HAP-1 (cell line): Measurements from ENCODE around the gene LMOD3.
A peak's percentile ranks its signal among the peaks of the same experiment; 100 is the strongest.

Experiments
- DNase-seq, 2 experiments: peaks; one replicate each; pipeline ENCODE4 v3.0.0-alpha.2; 2016 to 2020; ENCODE audit warnings: low spot score in 2 of 2
- H3K27me3 ChIP-seq: fragments of 250-450 bp; sonication (Bioruptor Pico); 2 replicates; pipeline ENCODE4 v1.5.1; 2020; ENCODE audit warnings: low read depth, mild to moderate bottlenecking, moderate library complexity
- H3K36me3 ChIP-seq: fragments of 250-450 bp; sonication (Bioruptor Pico); replicated peaks from 2 replicates; pipeline ENCODE4 v1.5.1; 2020; ENCODE audit warnings: mild to moderate bottlenecking
- H3K4me1 ChIP-seq: fragments of 250-450 bp; sonication (Bioruptor Pico); 2 replicates; pipeline ENCODE4 v1.5.1; 2020; ENCODE audit warnings: mild to moderate bottlenecking
- H3K4me3 ChIP-seq: fragments of 250-450 bp; sonication (Bioruptor Pico); 2 replicates; pipeline ENCODE4 v1.5.1; 2020; ENCODE audit warnings: mild to moderate bottlenecking, moderate library complexity
- H3K9me3 ChIP-seq: fragments of 250-450 bp; sonication (Bioruptor Pico); 2 replicates; pipeline ENCODE4 v1.5.1; 2020; ENCODE audit warnings: mild to moderate bottlenecking, moderate library complexity
- in situ Hi-C: fragments of 300-500 bp; cut with MboI; formaldehyde crosslinking; loops from 3 replicates; pipeline ENCODE4 v1.14.3; 2020; ENCODE audit warnings: low sequenced_read_pairs, inconsistent platforms, mixed read lengths

LMOD3 gene

GRCh38 chr3:69142797-69143454 lies 20.5 kb upstream of the LMOD3 start:
- Histone ChIP-seq H3K4me3 (no peak overlapping the region), H3K9me3 (no peaks in the 10 kb centered on the region), H3K4me1 (no peaks in the 10 kb centered on the region), H3K27me3 (peaks cover 4% of the 10 kb centered on the region), H3K36me3 (no peaks in the 10 kb centered on the region)
- DNase-seq: no peak
- in situ Hi-C loops: no loop called here

GRCh38 chr3:69142090-69142489 lies 19.7 kb upstream of the LMOD3 start:
- in situ Hi-C loops: no loop called here
- DNase-seq: no peak
- Histone ChIP-seq H3K4me3 (no peak overlapping the region), H3K27me3 (peaks cover 4% of the 10 kb centered on the region), H3K4me1 (no peaks in the 10 kb centered on the region), H3K36me3 (no peaks in the 10 kb centered on the region), H3K9me3 (no peaks in the 10 kb centered on the region)

GRCh38 chr3:69141313-69141712 lies 18.9 kb upstream of the LMOD3 start:
- DNase-seq: no peak
- peaks cover 8% of the 10 kb centered on the region for H3K27me3 ChIP-seq
- H3K4me3 ChIP-seq: no peak overlapping the region
- H3K4me1 ChIP-seq: no peaks in the 10 kb centered on the region
- no peaks in the 10 kb centered on the region for H3K9me3 ChIP-seq
- H3K36me3 ChIP-seq: no peaks in the 10 kb centered on the region
- in situ Hi-C loops: no loop called here

- no peaks in the 10 kb centered on the region for H3K4me1 ChIP-seq
- H3K4me3 ChIP-seq: no peak overlapping the region
- no peaks in the 10 kb centered on the region; the same call in 1 of the 2 replicates for H3K9me3 ChIP-seq
- H3K36me3 ChIP-seq: no peaks in the 10 kb centered on the region
- no peak for DNase-seq
- H3K27me3 ChIP-seq: peaks cover 8% of the 10 kb centered on the region
- in situ Hi-C loops: no loop called here
Measured at GRCh38 chr3:69137412-69137811, 15.0 kb upstream of the LMOD3 start.

- DNase-seq: no peak
- H3K9me3 ChIP-seq: no peaks in the 10 kb centered on the region; the same call in 1 of the 2 replicates
Measured at GRCh38 chr3:69137005-69137404, 14.6 kb upstream of the LMOD3 start.

GRCh38 chr3:69130689-69131088 lies 8.3 kb upstream of the LMOD3 start:
- in situ Hi-C loops: no loop called here
- Histone ChIP-seq H3K9me3 (no peaks in the 10 kb centered on the region; the same call in 1 of the 2 replicates), H3K36me3 (no peaks in the 10 kb centered on the region), H3K4me3 (no peak overlapping the region), H3K4me1 (peaks cover 16% of the 10 kb centered on the region), H3K27me3 (no peaks in the 10 kb centered on the region)
- no peak for DNase-seq

More at GRCh38 chr3:69137005-69137404, 14.6 kb upstream of the LMOD3 start:
- H3K27me3 ChIP-seq: peaks cover 8% of the 10 kb centered on the region
- in situ Hi-C loops: no loop called here
- H3K4me3 ChIP-seq: no peak overlapping the region
- H3K36me3 ChIP-seq: no peaks in the 10 kb centered on the region
- no peaks in the 10 kb centered on the region for H3K4me1 ChIP-seq

- in situ Hi-C loops: no loop called here
- no peak for DNase-seq
- Histone ChIP-seq H3K9me3 (no peaks in the 10 kb centered on the region; the same call in 1 of the 2 replicates), H3K27me3 (no peaks in the 10 kb centered on the region), H3K4me1 (peaks cover 18% of the 10 kb centered on the region), H3K4me3 (no peak overlapping the region), H3K36me3 (no peaks in the 10 kb centered on the region)
Measured at GRCh38 chr3:69129531-69129930, 7.1 kb upstream of the LMOD3 start.

- Histone ChIP-seq H3K27me3 (no peaks in the 10 kb centered on the region), H3K4me1 (peaks cover 18% of the 10 kb centered on the region), H3K9me3 (no peaks in the 10 kb centered on the region; the same call in 1 of the 2 replicates), H3K4me3 (no peak overlapping the region), H3K36me3 (no peaks in the 10 kb centered on the region)
- in situ Hi-C loops: no loop called here
- DNase-seq: no peak
Measured at GRCh38 chr3:69128509-69128908, 6.1 kb upstream of the LMOD3 start.

- H3K4me3 ChIP-seq: no peak overlapping the region
- no peaks in the 10 kb centered on the region for H3K9me3 ChIP-seq
- DNase-seq: no peak
- peaks cover 18% of the 10 kb centered on the region for H3K4me1 ChIP-seq
- H3K27me3 ChIP-seq: no peaks in the 10 kb centered on the region
- in situ Hi-C loops: no loop called here
- H3K36me3 ChIP-seq: no peaks in the 10 kb centered on the region
Measured at GRCh38 chr3:69126999-69127398, 4.6 kb upstream of the LMOD3 start.

- no peak overlapping the region for H3K4me3 ChIP-seq
- H3K4me1 ChIP-seq: peaks cover 18% of the 10 kb centered on the region
- in situ Hi-C loops: no loop called here
- no peaks in the 10 kb centered on the region for H3K9me3 ChIP-seq
- peak in 1 of 2 experiments; percentile 49 for DNase-seq
- H3K27me3 ChIP-seq: no peaks in the 10 kb centered on the region
- H3K36me3 ChIP-seq: no peaks in the 10 kb centered on the region
Measured at GRCh38 chr3:69126216-69126615, 3.8 kb upstream of the LMOD3 start.

- Histone ChIP-seq H3K4me3 (no peak overlapping the region), H3K9me3 (no peaks in the 10 kb centered on the region), H3K36me3 (no peaks in the 10 kb centered on the region), H3K4me1 (peaks cover 15% of the 10 kb centered on the region), H3K27me3 (0 out of 2 replicates have a peak, but pooled peaks cover 3% of the 10 kb centered on the region)
- in situ Hi-C loops: no loop called here
- no peak for DNase-seq
Measured at GRCh38 chr3:69121950-69122349, 445 bp downstream of the LMOD3 start.

- no peak for DNase-seq
- Histone ChIP-seq H3K9me3 (no peaks in the 10 kb centered on the region), H3K4me1 (peaks cover 11% of the 10 kb centered on the region), H3K4me3 (no peak overlapping the region), H3K36me3 (no peaks in the 10 kb centered on the region), H3K27me3 (0 out of 2 replicates have a peak, but pooled peaks cover 3% of the 10 kb centered on the region)
- in situ Hi-C loops: no loop called here
Measured at GRCh38 chr3:69121513-69121912, 882 bp downstream of the LMOD3 start.

- in situ Hi-C loops: no loop called here
- H3K4me3 ChIP-seq: no peak overlapping the region
Measured at GRCh38 chr3:69120879-69121464, 1.4 kb downstream of the LMOD3 start.

GRCh38 chr3:69119681-69120080 lies 2.7 kb downstream of the LMOD3 start:
- Histone ChIP-seq H3K4me3 (no peak overlapping the region), H3K36me3 (no peaks in the 10 kb centered on the region), H3K9me3 (no peaks in the 10 kb centered on the region), H3K4me1 (no peaks in the 10 kb centered on the region), H3K27me3 (0 out of 2 replicates have a peak, but pooled peaks cover 3% of the 10 kb centered on the region)
- no peak for DNase-seq
- in situ Hi-C loops: no loop called here

More at GRCh38 chr3:69120879-69121464, 1.4 kb downstream of the LMOD3 start:
- H3K36me3 ChIP-seq: no peaks in the 10 kb centered on the region
- H3K9me3 ChIP-seq: no peaks in the 10 kb centered on the region
- H3K27me3 ChIP-seq: 0 out of 2 replicates have a peak, but pooled peaks cover 3% of the 10 kb centered on the region
- peak; percentile 51 to 86 for DNase-seq
- peaks cover 5% of the 10 kb centered on the region for H3K4me1 ChIP-seq
